ENCODE results near the gene PDGFRB. TPM values are rescaled to one million over a fixed set of nuclear protein-coding genes. Genes with fewer than 3 reads are reported as not detected.

The PDGFRB gene
- total RNA-seq (1 to 10 TPM in 3 of 5 donors, under 1 TPM in 2; 0.32 to 3.6 (median 1.6) TPM), total RNA-seq (0 to 1.0 (median 0.30) reads per million in 29 experiments)
- total RNA-seq (2013), result 2.7 TPM

DNA sequence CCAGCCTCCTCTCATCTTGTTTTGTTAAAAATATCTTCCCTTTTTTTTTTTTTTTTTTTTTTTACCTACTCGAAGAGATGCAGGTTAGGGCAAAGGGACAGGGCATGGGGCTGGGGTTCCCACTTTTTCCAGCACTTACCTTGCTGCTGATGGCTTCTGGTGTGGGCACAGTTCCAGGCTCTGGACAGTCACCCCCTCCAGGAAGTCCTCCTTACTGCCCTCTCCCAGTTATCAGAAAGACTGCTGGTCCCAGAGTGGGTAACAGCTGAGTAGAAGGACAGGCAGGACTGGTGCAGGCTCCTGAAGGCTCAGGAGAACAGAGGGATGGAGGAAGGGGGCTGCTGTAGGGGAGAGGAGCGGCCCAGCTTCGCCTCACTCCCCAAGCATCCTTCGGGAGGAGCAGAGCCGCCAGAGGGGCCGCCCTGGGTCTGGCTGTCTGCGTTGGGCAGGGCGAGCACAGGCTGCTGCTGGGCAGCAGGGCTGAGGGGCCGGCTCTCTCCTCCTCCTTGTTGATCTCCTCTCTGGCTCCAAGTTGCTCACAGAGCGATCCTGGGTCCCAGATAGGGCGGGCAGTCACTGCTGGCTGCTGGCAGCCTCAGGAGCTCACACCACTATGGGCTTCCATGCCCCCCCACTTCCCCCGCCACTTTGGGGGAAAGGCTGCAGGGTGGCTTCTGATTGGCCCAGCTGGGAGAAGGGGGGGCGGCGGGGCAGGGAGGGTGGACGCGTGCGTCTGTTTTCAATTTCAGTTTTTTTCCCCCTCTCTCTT lies at the start of gene PDGFRB:
Gene PDGFRB, minus strand, starts transcription at position 588 of the 769 bp plus-strand sequence. CDS start 18,798 bp downstream, outside the sequence.
- peak within 1 kb of the TSS; percentile 32 to 47 for H3K4me3 ChIP-seq (ENCODE audit: control insufficient read depth in 1 of 2, extremely low read depth in 1 of 2, low read length in 1 of 2)
- ATAC-seq (replicated peaks in 1 of 4) (peak; percentile 77 to 86 (median 82)), DNase-seq (peak; percentile 6 to 73 (median 46))
- no peaks in the 10 kb centered on the region for H3K9me3 Mint-ChIP-seq
- 39% methylated on average over 7 of the region's 17 CpGs for WGBS (ENCODE audit: insufficient coverage)
- peaks cover 0 to 13% of the 10 kb centered on the region in 2 experiments for H3K4me1 ChIP-seq (ENCODE audit: control insufficient read depth in 1 of 2, extremely low read depth in 1 of 2, insufficient read depth in 2 of 2, low read length in 2 of 2)
- no peaks in the 10 kb centered on the region for H3K9me3 ChIP-seq
- H3K4me1 Mint-ChIP-seq, result peaks cover 5 to 9% (median 7%) of the 10 kb centered on the region in 3 donors
- H3K27me3 Mint-ChIP-seq, result peaks cover 27 to 28% of the 10 kb centered on the region in 2 donors
- peaks cover 0 to 50% of the 10 kb centered on the region in 2 experiments for H3K27me3 ChIP-seq (replicated peaks in 1 of 2; ENCODE audit: control insufficient read depth in 2 of 2, extremely low read depth in 1 of 2, insufficient read depth in 2 of 2, low read length in 1 of 2)
- no peak within 1 kb of the TSS for H3K27ac ChIP-seq (ENCODE audit: low read length)
- H3K27ac Mint-ChIP-seq, result peak within 1 kb of the TSS in 1 of 2 donors; percentile 40
- no peaks in the 10 kb centered on the region for H3K36me3 Mint-ChIP-seq
- ChIA-PET POLR2A (no interaction called here), CTCF (no interaction called here)
- peak within 1 kb of the TSS; percentile 81 to 91 (median 85) for H3K4me3 Mint-ChIP-seq
- no peaks in the 10 kb centered on the region for H3K36me3 ChIP-seq (ENCODE audit: control insufficient read depth in 2 of 2, extremely low read depth in 1 of 2, insufficient read depth in 1 of 2, low read length in 1 of 2)

DNA sequence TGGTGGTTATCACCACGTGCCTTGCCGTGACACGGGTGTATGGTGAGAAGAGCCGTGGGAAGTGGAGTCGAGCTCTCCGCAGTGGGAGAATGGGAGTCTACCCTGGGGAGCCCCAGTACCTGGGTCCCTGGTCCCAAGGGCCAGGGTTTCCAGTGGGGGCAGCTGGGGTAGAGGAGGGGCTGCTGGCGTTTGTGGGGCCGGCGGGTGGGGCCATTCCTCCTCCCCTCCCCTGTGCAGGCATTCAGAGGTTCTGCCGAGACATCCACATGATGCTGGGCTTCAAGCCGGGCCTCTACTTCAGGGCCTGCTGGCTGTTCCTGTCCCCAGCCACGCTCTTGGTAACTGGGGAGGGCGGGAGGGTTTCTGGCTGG lies 48.9 kb upstream of the PDGFRB start:
- Histone ChIP-seq H3K27ac (ENCODE audit: low read length) (no peak overlapping the region), H3K36me3 (ENCODE audit: control insufficient read depth in 2 of 2, extremely low read depth in 1 of 2, insufficient read depth in 1 of 2, low read length in 1 of 2) (no peaks in the 10 kb centered on the region), H3K4me1 (ENCODE audit: control insufficient read depth in 1 of 2, extremely low read depth in 1 of 2, insufficient read depth in 2 of 2, low read length in 2 of 2) (peaks cover 0 to 25% of the 10 kb centered on the region in 2 experiments), H3K4me3 (ENCODE audit: control insufficient read depth in 1 of 2, extremely low read depth in 1 of 2, low read length in 1 of 2) (no peak overlapping the region), H3K27me3 (replicated peaks in 1 of 2; ENCODE audit: control insufficient read depth in 2 of 2, extremely low read depth in 1 of 2, insufficient read depth in 2 of 2, low read length in 1 of 2) (peaks cover 0 to 53% of the 10 kb centered on the region in 2 experiments), H3K9me3 (no peaks in the 10 kb centered on the region)
- Mint-ChIP-seq H3K4me1 (peaks cover 16 to 18% (median 17%) of the 10 kb centered on the region in 3 donors), H3K4me3 (no peak overlapping the region), H3K9me3 (no peaks in the 10 kb centered on the region), H3K36me3 (no peaks in the 10 kb centered on the region), H3K27ac (no peak overlapping the region), H3K27me3 (peaks cover 17 to 26% of the 10 kb centered on the region in 2 donors)
- ChIA-PET CTCF (no interaction called here), POLR2A (no interaction called here)
- no peak for DNase-seq
- no peak for ATAC-seq (replicated peaks in 1 of 4)
- 86% methylated on average over 4 of the region's 13 CpGs for WGBS (ENCODE audit: insufficient coverage)

DNA sequence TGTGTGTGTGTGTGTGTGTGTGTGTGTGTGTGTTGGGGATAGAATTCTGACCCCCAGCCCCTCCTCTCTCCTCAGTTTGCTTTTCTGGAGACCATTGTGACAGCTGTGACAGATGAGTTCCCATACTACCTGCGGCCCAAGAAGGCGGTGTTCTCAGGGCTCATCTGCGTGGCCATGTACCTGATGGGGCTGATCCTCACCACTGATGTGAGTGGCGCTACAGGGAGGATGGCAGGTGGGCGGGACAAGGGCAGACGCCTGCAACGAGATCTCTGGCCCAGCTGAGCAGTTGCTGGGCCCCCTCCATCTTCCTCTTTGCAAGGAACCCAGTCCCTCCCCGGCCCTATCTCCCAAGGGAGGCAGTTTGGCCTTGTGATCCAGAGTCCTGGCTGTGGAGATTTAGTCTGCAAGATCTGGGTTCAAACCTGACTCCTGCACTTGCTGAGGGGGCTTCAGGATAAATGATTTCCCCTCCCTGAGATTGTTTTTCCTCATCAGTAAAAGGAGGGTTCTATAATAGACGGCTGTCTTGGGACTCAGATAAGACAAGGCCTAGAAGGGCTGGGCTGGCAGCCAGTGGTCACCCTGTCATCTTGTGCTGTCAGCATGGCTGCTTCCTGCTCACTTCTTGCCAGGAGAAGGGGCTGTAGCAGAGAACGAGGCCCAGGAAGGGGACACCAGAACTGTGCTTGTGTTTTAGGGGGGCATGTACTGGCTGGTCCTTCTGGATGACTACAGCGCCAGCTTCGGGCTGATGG lies 48.4 kb upstream of the PDGFRB start:
- H3K27ac ChIP-seq (ENCODE audit: low read length), result no peak overlapping the region
- Mint-ChIP-seq H3K36me3 (no peaks in the 10 kb centered on the region), H3K27ac (no peak overlapping the region), H3K27me3 (peaks cover 21 to 22% of the 10 kb centered on the region in 2 donors), H3K4me1 (peaks cover 10 to 14% (median 11%) of the 10 kb centered on the region in 3 donors), H3K4me3 (no peak overlapping the region), H3K9me3 (no peaks in the 10 kb centered on the region)
- CTCF ChIA-PET, result no interaction called here
- peaks cover 0 to 52% of the 10 kb centered on the region in 2 experiments for H3K27me3 ChIP-seq (replicated peaks in 1 of 2; ENCODE audit: control insufficient read depth in 2 of 2, extremely low read depth in 1 of 2, insufficient read depth in 2 of 2, low read length in 1 of 2)
- H3K4me1 ChIP-seq (ENCODE audit: control insufficient read depth in 1 of 2, extremely low read depth in 1 of 2, insufficient read depth in 2 of 2, low read length in 2 of 2), result peaks cover 0 to 20% of the 10 kb centered on the region in 2 experiments
- WGBS (ENCODE audit: insufficient coverage), result 85% methylated on average over 12 of the region's 12 CpGs
- H3K36me3 ChIP-seq (ENCODE audit: control insufficient read depth in 2 of 2, extremely low read depth in 1 of 2, insufficient read depth in 1 of 2, low read length in 1 of 2), result no peaks in the 10 kb centered on the region
- H3K9me3 ChIP-seq, result no peaks in the 10 kb centered on the region
- H3K4me3 ChIP-seq (ENCODE audit: control insufficient read depth in 1 of 2, extremely low read depth in 1 of 2, low read length in 1 of 2), result no peak overlapping the region
- DNase-seq (no peak), ATAC-seq (replicated peaks in 1 of 4) (no peak)
- POLR2A ChIA-PET, result no interaction called here

DNA sequence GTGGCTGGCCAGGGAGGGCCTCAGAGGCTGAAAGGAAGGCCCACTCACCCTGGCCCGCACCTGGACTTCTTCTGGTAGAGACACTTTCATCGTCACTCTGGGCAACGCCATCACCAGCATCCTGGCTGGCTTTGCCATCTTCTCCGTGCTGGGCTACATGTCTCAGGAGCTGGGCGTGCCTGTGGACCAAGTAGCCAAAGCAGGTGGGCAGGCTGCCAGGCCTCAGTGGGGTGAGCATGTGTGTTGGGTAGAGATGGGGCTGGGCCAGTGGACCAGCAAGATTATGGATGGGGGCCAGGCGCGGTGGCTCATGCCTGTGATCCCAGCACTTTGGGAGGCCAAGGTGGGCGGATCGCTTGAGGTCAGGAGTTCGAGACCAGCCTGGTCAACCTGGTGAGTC lies 46.9 kb upstream of the PDGFRB start:
- H3K4me3 Mint-ChIP-seq, result no peak overlapping the region
- Histone ChIP-seq H3K4me3 (ENCODE audit: control insufficient read depth in 1 of 2, extremely low read depth in 1 of 2, low read length in 1 of 2) (no peak overlapping the region), H3K27me3 (replicated peaks in 1 of 2; ENCODE audit: control insufficient read depth in 2 of 2, extremely low read depth in 1 of 2, insufficient read depth in 2 of 2, low read length in 1 of 2) (peaks cover 0 to 40% of the 10 kb centered on the region in 2 experiments), H3K27ac (ENCODE audit: low read length) (no peak overlapping the region), H3K36me3 (ENCODE audit: control insufficient read depth in 2 of 2, extremely low read depth in 1 of 2, insufficient read depth in 1 of 2, low read length in 1 of 2) (no peaks in the 10 kb centered on the region), H3K4me1 (ENCODE audit: control insufficient read depth in 1 of 2, extremely low read depth in 1 of 2, insufficient read depth in 2 of 2, low read length in 2 of 2) (peaks cover 0 to 9% of the 10 kb centered on the region in 2 experiments), H3K9me3 (no peaks in the 10 kb centered on the region)
- ATAC-seq (replicated peaks in 1 of 4) (no peak), DNase-seq (no peak)
- WGBS (ENCODE audit: insufficient coverage), result 88% methylated on average over 10 of the region's 10 CpGs
- no peak overlapping the region for H3K27ac Mint-ChIP-seq
- H3K4me1 Mint-ChIP-seq, result no peaks in the 10 kb centered on the region
- peaks cover 11 to 15% of the 10 kb centered on the region in 2 donors for H3K27me3 Mint-ChIP-seq
- no peaks in the 10 kb centered on the region for H3K36me3 Mint-ChIP-seq
- CTCF ChIA-PET, result no interaction called here
- POLR2A ChIA-PET, result no interaction called here
- H3K9me3 Mint-ChIP-seq, result no peaks in the 10 kb centered on the region

DNA sequence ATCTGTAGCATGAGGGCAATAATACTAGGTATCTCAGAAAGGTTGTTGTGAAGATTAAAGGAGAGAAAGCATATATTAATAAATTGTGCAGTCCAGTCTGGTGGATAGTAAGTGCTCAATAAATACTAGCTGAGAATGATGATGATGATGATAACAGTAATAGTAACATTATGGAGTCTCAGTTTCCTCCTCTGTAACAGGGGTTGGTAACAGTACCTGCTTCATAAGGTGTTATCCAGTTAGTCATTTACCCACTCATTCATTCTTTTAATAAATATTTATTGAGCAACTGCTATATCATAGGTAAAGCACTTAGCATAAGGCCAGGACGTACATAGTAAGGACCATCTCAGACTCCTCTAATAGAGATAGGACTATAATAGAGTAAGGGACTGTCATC lies 41.8 kb upstream of the PDGFRB start:
- H3K27ac ChIP-seq (ENCODE audit: low read length), result no peak overlapping the region
- ChIA-PET POLR2A (interaction anchor here in 1 of 2 donors (0.6 kb wide), 1 partner anchor 1522 kb away, joined by 3 read pairs; no protein-coding TSS in a partner anchor), CTCF (no interaction called here)
- Mint-ChIP-seq H3K36me3 (no peaks in the 10 kb centered on the region), H3K4me3 (no peak overlapping the region), H3K4me1 (no peaks in the 10 kb centered on the region), H3K27ac (no peak overlapping the region), H3K9me3 (no peaks in the 10 kb centered on the region), H3K27me3 (peaks cover 19 to 33% of the 10 kb centered on the region in 2 donors)
- ATAC-seq (replicated peaks in 1 of 4) (no peak), DNase-seq (no peak)
- WGBS (ENCODE audit: insufficient coverage), result no CpG with 5 or more reads among the region's 1 CpG
- no peaks in the 10 kb centered on the region for H3K36me3 ChIP-seq (ENCODE audit: control insufficient read depth in 2 of 2, extremely low read depth in 1 of 2, insufficient read depth in 1 of 2, low read length in 1 of 2)
- H3K4me3 ChIP-seq (ENCODE audit: control insufficient read depth in 1 of 2, extremely low read depth in 1 of 2, low read length in 1 of 2), result no peak overlapping the region
- H3K4me1 ChIP-seq (ENCODE audit: control insufficient read depth in 1 of 2, extremely low read depth in 1 of 2, insufficient read depth in 2 of 2, low read length in 2 of 2), result no peaks in the 10 kb centered on the region
- H3K27me3 ChIP-seq (replicated peaks in 1 of 2; ENCODE audit: control insufficient read depth in 2 of 2, extremely low read depth in 1 of 2, insufficient read depth in 2 of 2, low read length in 1 of 2), result peaks cover 0 to 39% of the 10 kb centered on the region in 2 experiments
- H3K9me3 ChIP-seq, result no peaks in the 10 kb centered on the region

DNA sequence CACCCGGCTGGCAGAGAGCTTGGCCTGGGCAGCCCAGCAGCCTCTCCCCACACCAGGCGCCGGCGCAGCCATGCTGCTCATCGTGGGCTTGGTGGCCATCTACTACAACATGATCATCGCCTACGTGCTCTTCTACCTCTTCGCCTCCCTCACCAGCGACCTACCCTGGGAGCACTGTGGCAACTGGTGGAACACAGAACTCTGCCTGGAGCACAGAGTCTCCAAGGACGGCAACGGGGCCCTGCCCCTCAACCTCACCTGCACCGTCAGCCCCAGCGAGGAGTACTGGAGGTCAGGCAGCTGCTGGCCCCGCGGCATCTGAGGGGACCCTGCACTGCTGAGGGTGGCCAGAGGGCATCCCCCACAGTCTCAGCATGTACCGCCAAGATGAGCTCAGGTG lies 41.3 kb upstream of the PDGFRB start:
- Mint-ChIP-seq H3K9me3 (no peaks in the 10 kb centered on the region), H3K27ac (no peak overlapping the region), H3K4me1 (no peaks in the 10 kb centered on the region), H3K4me3 (no peak overlapping the region), H3K27me3 (peaks cover 19 to 38% of the 10 kb centered on the region in 2 donors), H3K36me3 (no peaks in the 10 kb centered on the region)
- Histone ChIP-seq H3K27me3 (replicated peaks in 1 of 2; ENCODE audit: control insufficient read depth in 2 of 2, extremely low read depth in 1 of 2, insufficient read depth in 2 of 2, low read length in 1 of 2) (peaks cover 0 to 42% of the 10 kb centered on the region in 2 experiments), H3K4me1 (ENCODE audit: control insufficient read depth in 1 of 2, extremely low read depth in 1 of 2, insufficient read depth in 2 of 2, low read length in 2 of 2) (no peaks in the 10 kb centered on the region), H3K9me3 (no peaks in the 10 kb centered on the region), H3K36me3 (ENCODE audit: control insufficient read depth in 2 of 2, extremely low read depth in 1 of 2, insufficient read depth in 1 of 2, low read length in 1 of 2) (no peaks in the 10 kb centered on the region), H3K27ac (ENCODE audit: low read length) (no peak overlapping the region), H3K4me3 (ENCODE audit: control insufficient read depth in 1 of 2, extremely low read depth in 1 of 2, low read length in 1 of 2) (no peak overlapping the region)
- ATAC-seq (replicated peaks in 1 of 4) (no peak), DNase-seq (no peak)
- ChIA-PET POLR2A (no interaction called here), CTCF (interaction anchor here in 1 of 2 donors (0.5 kb wide), 1 partner anchor 240 kb away, joined by 5 read pairs; no protein-coding TSS in a partner anchor)
- WGBS (ENCODE audit: insufficient coverage), result 90% methylated on average over 13 of the region's 16 CpGs
